ENCODE results near the gene VMP1.

DNA sequence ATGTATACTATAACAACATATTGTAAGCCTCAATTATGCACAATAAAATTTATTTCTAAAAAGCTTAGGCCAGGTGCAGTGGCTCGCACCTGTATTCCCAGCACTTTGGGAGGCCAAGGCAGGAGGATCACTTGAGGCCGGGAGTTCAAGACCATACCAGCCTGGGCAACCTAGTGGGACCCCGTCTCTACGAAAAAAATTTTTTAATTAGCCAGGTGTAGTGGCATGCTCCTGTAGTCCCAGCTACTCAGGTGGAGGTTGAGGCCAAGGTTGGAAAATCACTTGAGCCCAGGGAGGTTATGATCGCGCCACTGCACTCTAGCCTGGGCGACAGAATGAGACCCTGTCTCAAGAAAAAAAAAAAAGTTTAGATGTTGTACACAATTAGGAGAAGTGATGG, 45.5 kb downstream of the VMP1 start:
- TF ChIP-seq POLR2A (IDR thresholded peaks at IDR 0.05; ENCODE audit: low read length) (no peak), GATA1 (IDR thresholded peaks at IDR 0.05; ENCODE audit: low read depth, low read length) (no peak)

Data from erythroblast (primary cell).